Panc1 (cell line): ENCODE results near the gene HMGN5. TPM values are rescaled to one million over a fixed set of nuclear protein-coding genes. Genes with fewer than 3 reads are reported as not detected.

ENCODE experiments used
- ATAC-seq: fragments of 200-7000 bp; cut with Tn5 transposase; 2 replicates; pipeline ENCODE4 v1.9.1; 2020; ENCODE audit warnings: mild to moderate bottlenecking, moderate library complexity
- BruUV-seq: library from RNA; stranded (reverse); fragments of 400-500 nt; replicated peaks from 2 replicates; lab custom pipeline; 2021; lab: Mats Ljungman, UMichigan
- CTCF ChIA-PET: fragments of 300-600 bp; sonication (Branson Sonifier 250); formaldehyde crosslinking; loops from one replicate; lab custom pipeline; 2022; ENCODE audit warnings: antibody characterized with exemption; lab: Charles Lee
- POLR2A ChIA-PET: fragments of 300-600 bp; sonication (Branson Sonifier 250); formaldehyde crosslinking; loops from one replicate; lab custom pipeline; 2022; ENCODE audit warnings: antibody characterized with exemption; lab: Charles Lee
- DNase-seq: peaks from one replicate; pipeline ENCODE4 v3.0.0-alpha.2; 2010; ENCODE audit warnings: low read depth, low spot score
- H3K27ac ChIP-seq: 2 replicates; pipeline ENCODE4 v1.5.1; 2011; ENCODE audit warnings: mild to moderate bottlenecking, low read length, inconsistent platforms
- H3K27me3 ChIP-seq: fragments of 200-500 bp; sonication (Bioruptor generic); 2 replicates; pipeline ENCODE4 v1.6.0; 2014; ENCODE audit warnings: low read length, inconsistent platforms; ENCODE audit not compliant: control insufficient read depth, insufficient read depth
- H3K36me3 ChIP-seq: fragments of 200-500 bp; sonication (Bioruptor generic); 2 replicates; pipeline ENCODE4 v1.5.1; 2014; ENCODE audit warnings: inconsistent platforms, mild to moderate bottlenecking, low read length, moderate library complexity; ENCODE audit not compliant: control insufficient read depth, insufficient read depth
- H3K4me1 ChIP-seq: 2 replicates; pipeline ENCODE4 v1.5.1; 2011; ENCODE audit warnings: inconsistent platforms, mild to moderate bottlenecking, low read length, moderate library complexity; ENCODE audit not compliant: control insufficient read depth, insufficient read depth
- H3K4me3 ChIP-seq, 2 experiments: 2 replicates each; pipeline ENCODE4 v1.5.1; 2011 to 2012; ENCODE audit warnings: low read depth in 2 of 2, low read length in 2 of 2, mild to moderate bottlenecking in 2 of 2, inconsistent platforms in 1 of 2, moderate library complexity in 1 of 2
- H3K9me3 ChIP-seq: fragments of 200-500 bp; sonication (Bioruptor generic); 2 replicates; pipeline ENCODE4 v1.5.1; 2014; ENCODE audit warnings: low read depth, mild to moderate bottlenecking, inconsistent platforms, low read length, moderate library complexity; ENCODE audit not compliant: control insufficient read depth, insufficient read depth
- POLR2AphosphoS5 ChIP-seq: IDR thresholded peaks from 2 replicates; pipeline ENCODE4 v1.6.1; 2012; ENCODE audit warnings: mild to moderate bottlenecking, low read depth, low read length, moderate library complexity
- SIN3A ChIP-seq: IDR thresholded peaks from 2 replicates; pipeline ENCODE4 v1.6.1; 2012; ENCODE audit warnings: low read depth, mild to moderate bottlenecking, low read length, moderate library complexity, borderline replicate concordance; ENCODE audit not compliant: insufficient read depth
- TCF7L2 ChIP-seq: IDR thresholded peaks from 2 replicates; pipeline ENCODE4 v1.6.1; 2011; ENCODE audit warnings: mild to moderate bottlenecking, low read depth, low read length, inconsistent platforms
- in situ Hi-C: cut with HindIII; loops from 2 replicates; pipeline ENCODE4 v1.10.0; 2016; ENCODE audit warnings: low sequenced_read_pairs, low pct_unique_long_range_greater_than_20kb
- intact Hi-C: fragments of 100-400 bp; cut with micrococcal nuclease; formaldehyde crosslinking; loops from one replicate; pipeline ENCODE4 v1.10.0; 2022; ENCODE audit not compliant: unreplicated experiment
- total RNA-seq: library from RNA; stranded (reverse); gene quantifications from one replicate; pipeline ENCODE4 v1.2.1, GENCODE V29; 2021; ENCODE audit not compliant: unreplicated experiment
- TF ChIP-seq, protein P1 (sequence below), 2 experiments: IDR thresholded peaks; 2 replicates each; pipeline ENCODE4 v1.6.1; 2011 to 2012; ENCODE audit warnings: low read depth in 2 of 2, control low read depth in 1 of 2, low read length in 1 of 2, mild to moderate bottlenecking in 1 of 2, moderate library complexity in 1 of 2; ENCODE audit not compliant: insufficient read depth in 1 of 2
- TF ChIP-seq, protein P2 (sequence below): fragments of 450-650 bp; IDR thresholded peaks from 2 replicates; pipeline ENCODE4 v1.5.1; 2017; ENCODE audit warnings: mild to moderate bottlenecking

Gene HMGN5
- total RNA-seq, 1 experiment from 2014 or later: 1.5 TPM

DNA sequence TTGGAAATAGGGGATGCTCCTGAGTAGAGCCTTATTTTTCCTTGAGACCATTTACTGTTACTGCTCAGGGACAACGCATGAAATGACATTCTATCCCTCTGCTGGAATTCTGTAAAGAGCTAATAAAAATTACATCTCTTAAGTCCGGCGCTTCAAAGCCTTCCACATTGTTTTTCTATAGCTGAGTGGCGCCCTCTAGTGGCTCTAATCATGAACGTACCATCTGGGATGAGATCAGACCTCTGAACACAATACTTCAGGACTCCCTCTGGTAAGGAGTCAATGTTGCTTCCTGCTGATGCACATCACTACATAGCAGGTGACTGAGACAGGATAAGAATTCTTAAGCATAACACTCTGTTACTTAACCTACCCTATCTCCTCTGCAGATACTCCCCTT lies 6.0 kb downstream of the HMGN5 start:
- intact Hi-C loops: loop anchor here (10.0 kb wide), 1 partner anchor 321 kb away; no protein-coding TSS in a partner anchor
- BruUV-seq: no TSS peak
- in situ Hi-C loops: no loop called here
- peak; percentile 74; the same call in 1 of the 2 replicates for ATAC-seq
- no peaks in the 10 kb centered on the region for H3K36me3 ChIP-seq
- TF ChIP-seq TCF7L2 (peak; percentile 85), SIN3A (no peak), POLR2AphosphoS5 (no peak)
- TF ChIP-seq, protein P1, sequence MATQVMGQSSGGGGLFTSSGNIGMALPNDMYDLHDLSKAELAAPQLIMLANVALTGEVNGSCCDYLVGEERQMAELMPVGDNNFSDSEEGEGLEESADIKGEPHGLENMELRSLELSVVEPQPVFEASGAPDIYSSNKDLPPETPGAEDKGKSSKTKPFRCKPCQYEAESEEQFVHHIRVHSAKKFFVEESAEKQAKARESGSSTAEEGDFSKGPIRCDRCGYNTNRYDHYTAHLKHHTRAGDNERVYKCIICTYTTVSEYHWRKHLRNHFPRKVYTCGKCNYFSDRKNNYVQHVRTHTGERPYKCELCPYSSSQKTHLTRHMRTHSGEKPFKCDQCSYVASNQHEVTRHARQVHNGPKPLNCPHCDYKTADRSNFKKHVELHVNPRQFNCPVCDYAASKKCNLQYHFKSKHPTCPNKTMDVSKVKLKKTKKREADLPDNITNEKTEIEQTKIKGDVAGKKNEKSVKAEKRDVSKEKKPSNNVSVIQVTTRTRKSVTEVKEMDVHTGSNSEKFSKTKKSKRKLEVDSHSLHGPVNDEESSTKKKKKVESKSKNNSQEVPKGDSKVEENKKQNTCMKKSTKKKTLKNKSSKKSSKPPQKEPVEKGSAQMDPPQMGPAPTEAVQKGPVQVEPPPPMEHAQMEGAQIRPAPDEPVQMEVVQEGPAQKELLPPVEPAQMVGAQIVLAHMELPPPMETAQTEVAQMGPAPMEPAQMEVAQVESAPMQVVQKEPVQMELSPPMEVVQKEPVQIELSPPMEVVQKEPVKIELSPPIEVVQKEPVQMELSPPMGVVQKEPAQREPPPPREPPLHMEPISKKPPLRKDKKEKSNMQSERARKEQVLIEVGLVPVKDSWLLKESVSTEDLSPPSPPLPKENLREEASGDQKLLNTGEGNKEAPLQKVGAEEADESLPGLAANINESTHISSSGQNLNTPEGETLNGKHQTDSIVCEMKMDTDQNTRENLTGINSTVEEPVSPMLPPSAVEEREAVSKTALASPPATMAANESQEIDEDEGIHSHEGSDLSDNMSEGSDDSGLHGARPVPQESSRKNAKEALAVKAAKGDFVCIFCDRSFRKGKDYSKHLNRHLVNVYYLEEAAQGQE (IDR thresholded peaks at IDR 0.05; ENCODE audit: insufficient read depth in 1 of 2, low read depth in 2 of 2, low read length in 1 of 2): no peak
- TF ChIP-seq, protein P2, sequence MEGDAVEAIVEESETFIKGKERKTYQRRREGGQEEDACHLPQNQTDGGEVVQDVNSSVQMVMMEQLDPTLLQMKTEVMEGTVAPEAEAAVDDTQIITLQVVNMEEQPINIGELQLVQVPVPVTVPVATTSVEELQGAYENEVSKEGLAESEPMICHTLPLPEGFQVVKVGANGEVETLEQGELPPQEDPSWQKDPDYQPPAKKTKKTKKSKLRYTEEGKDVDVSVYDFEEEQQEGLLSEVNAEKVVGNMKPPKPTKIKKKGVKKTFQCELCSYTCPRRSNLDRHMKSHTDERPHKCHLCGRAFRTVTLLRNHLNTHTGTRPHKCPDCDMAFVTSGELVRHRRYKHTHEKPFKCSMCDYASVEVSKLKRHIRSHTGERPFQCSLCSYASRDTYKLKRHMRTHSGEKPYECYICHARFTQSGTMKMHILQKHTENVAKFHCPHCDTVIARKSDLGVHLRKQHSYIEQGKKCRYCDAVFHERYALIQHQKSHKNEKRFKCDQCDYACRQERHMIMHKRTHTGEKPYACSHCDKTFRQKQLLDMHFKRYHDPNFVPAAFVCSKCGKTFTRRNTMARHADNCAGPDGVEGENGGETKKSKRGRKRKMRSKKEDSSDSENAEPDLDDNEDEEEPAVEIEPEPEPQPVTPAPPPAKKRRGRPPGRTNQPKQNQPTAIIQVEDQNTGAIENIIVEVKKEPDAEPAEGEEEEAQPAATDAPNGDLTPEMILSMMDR: peak; percentile 75
- H3K4me3 ChIP-seq: no peak overlapping the region
- CTCF ChIA-PET: no interaction called here
- no peaks in the 10 kb centered on the region for H3K4me1 ChIP-seq
- no peak for DNase-seq
- H3K27ac ChIP-seq: no peak overlapping the region
- POLR2A ChIA-PET: no interaction called here
- H3K27me3 ChIP-seq: no peaks in the 10 kb centered on the region
- no peaks in the 10 kb centered on the region for H3K9me3 ChIP-seq

DNA sequence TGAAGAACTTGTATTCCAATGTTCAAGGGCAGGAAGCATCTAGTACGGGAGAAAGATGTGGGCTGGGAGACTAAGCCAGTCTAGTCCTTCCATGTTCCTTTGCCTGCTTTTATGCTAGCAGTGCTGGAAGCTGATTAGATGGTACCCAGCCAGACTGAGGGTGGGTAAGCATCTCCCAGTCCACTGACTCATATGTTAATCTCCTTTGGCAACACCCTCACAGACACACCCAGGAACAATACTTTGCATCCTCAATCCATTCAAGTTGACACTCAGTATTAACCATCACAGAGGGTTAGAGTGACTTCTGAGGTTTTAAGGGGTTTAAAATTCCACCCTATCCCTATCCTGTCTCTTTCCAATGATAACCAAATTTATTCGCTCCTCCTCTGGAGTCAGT lies 6.5 kb downstream of the HMGN5 start:
- H3K36me3 ChIP-seq: no peaks in the 10 kb centered on the region
- no peak for DNase-seq
- TF ChIP-seq TCF7L2 (no peak), SIN3A (no peak), POLR2AphosphoS5 (no peak)
- TF ChIP-seq, protein P2: no peak
- TF ChIP-seq, protein P1 (IDR thresholded peaks at IDR 0.05; ENCODE audit: insufficient read depth in 1 of 2, low read depth in 2 of 2, low read length in 1 of 2): no peak
- H3K9me3 ChIP-seq: no peaks in the 10 kb centered on the region
- ATAC-seq: no peak
- no peaks in the 10 kb centered on the region for H3K27me3 ChIP-seq
- no TSS peak for BruUV-seq
- no peak overlapping the region for H3K27ac ChIP-seq
- in situ Hi-C loops: no loop called here
- POLR2A ChIA-PET: no interaction called here
- no peaks in the 10 kb centered on the region for H3K4me1 ChIP-seq
- intact Hi-C loops: loop anchor here (10.0 kb wide), 1 partner anchor 320 kb away; no protein-coding TSS in a partner anchor
- CTCF ChIA-PET: no interaction called here
- H3K4me3 ChIP-seq: no peak overlapping the region
